B cell (primary cell): ENCODE measurements around the gene RFC5.

Experiments
- CTCF ChIP-seq: fragments of 200-600 bp; IDR thresholded peaks from one replicate; pipeline ENCODE4 v1.8.0; 2022; ENCODE audit warnings: antibody characterized with exemption, mild to moderate bottlenecking
- EZH2 ChIP-seq: IDR thresholded peaks from 2 replicates; pipeline ENCODE4 v1.6.1; 2012; ENCODE audit warnings: borderline replicate concordance, low read depth, mild to moderate bottlenecking, moderate library complexity, low read length; ENCODE audit not compliant: insufficient read depth, poor library complexity, severe bottlenecking

GRCh38 chr12:118022728-118023109, 6.2 kb downstream of the RFC5 start:
- TF ChIP-seq CTCF (no peak), EZH2 (no peak)
